Keratinocyte (primary cell): ENCODE measurements around the gene FGD2. TPM values are rescaled to one million over a fixed set of nuclear protein-coding genes. Genes with fewer than 3 reads are reported as not detected.

Source experiments
- DNase-seq: peaks from one replicate; pipeline ENCODE4 v3.0.0-alpha.2; 2011; ENCODE audit warnings: low read depth, missing footprints, low spot score
- FAIRE-seq: peaks from 2 replicates; lab custom pipeline; 2011; peaks lifted over from hg19 to GRCh38; lab: Jason Lieb, UNC
- H2AFZ ChIP-seq: 2 replicates; pipeline ENCODE4 v1.6.0; 2012; ENCODE audit warnings: low read length, control low read depth, inconsistent platforms; ENCODE audit not compliant: control insufficient read depth
- H3K27ac ChIP-seq: 2 replicates; pipeline ENCODE4 v1.5.1; 2011; ENCODE audit warnings: low read length; ENCODE audit not compliant: control insufficient read depth, insufficient read depth
- H3K27me3 ChIP-seq: 3 replicates; pipeline ENCODE4 v1.6.0; 2011; ENCODE audit warnings: low read length; ENCODE audit not compliant: control insufficient read depth, insufficient read depth; ENCODE audit errors: extremely low read depth
- H3K36me3 ChIP-seq, 2 experiments: 2 replicates in 1 of 2; 3 replicates in 1 of 2; pipeline ENCODE4 v1.5.1; 2011; ENCODE audit warnings: low read length in 2 of 2, mild to moderate bottlenecking in 1 of 2; ENCODE audit not compliant: control insufficient read depth in 2 of 2, insufficient read depth in 2 of 2; ENCODE audit errors: extremely low read depth in 1 of 2
- H3K4me1 ChIP-seq: 3 replicates; pipeline ENCODE4 v1.5.1; 2011; ENCODE audit warnings: low read length; ENCODE audit not compliant: control insufficient read depth, insufficient read depth; ENCODE audit errors: extremely low read depth
- H3K4me2 ChIP-seq: 3 replicates; pipeline ENCODE4 v1.6.0; 2011; ENCODE audit warnings: low read depth, low read length; ENCODE audit not compliant: control insufficient read depth, insufficient read depth; ENCODE audit errors: extremely low read depth
- H3K4me3 ChIP-seq, 3 experiments: fragments of 200-600 bp in 1 of 3; sonication (generic) in 1 of 3; 2 replicates in 2 of 3; 3 replicates in 1 of 3; pipeline ENCODE4 v1.5.1; 2011 to 2016; ENCODE audit warnings: low read length in 3 of 3, mild to moderate bottlenecking in 3 of 3, control low read depth in 2 of 3, inconsistent platforms in 1 of 3, low read depth in 1 of 3, mixed read lengths in 1 of 3, mixed run types in 1 of 3, moderate library complexity in 1 of 3; ENCODE audit not compliant: control insufficient read depth in 2 of 3, insufficient read depth in 2 of 3; ENCODE audit errors: extremely low read depth in 1 of 3
- H3K79me2 ChIP-seq: 2 replicates; pipeline ENCODE4 v1.6.0; 2012; ENCODE audit warnings: low read length; ENCODE audit not compliant: control insufficient read depth, insufficient read depth
- H3K9ac ChIP-seq: 3 replicates; pipeline ENCODE4 v1.6.0; 2011; ENCODE audit warnings: low read length; ENCODE audit not compliant: control insufficient read depth, insufficient read depth; ENCODE audit errors: extremely low read depth
- H3K9me1 ChIP-seq: 3 replicates; pipeline ENCODE4 v1.6.0; 2011; ENCODE audit warnings: low read length; ENCODE audit not compliant: control insufficient read depth, insufficient read depth; ENCODE audit errors: extremely low read depth
- H3K9me3 ChIP-seq: 2 replicates; pipeline ENCODE4 v1.5.1; 2012; ENCODE audit warnings: low read depth, low read length; ENCODE audit not compliant: control insufficient read depth
- H4K20me1 ChIP-seq: 3 replicates; pipeline ENCODE4 v1.6.0; 2011; ENCODE audit warnings: low read length; ENCODE audit not compliant: control insufficient read depth, insufficient read depth; ENCODE audit errors: extremely low read depth
- CTCF ChIP-seq, 3 experiments: IDR thresholded peaks in 1 of 3; conservative IDR thresholded peaks in 1 of 3; optimal IDR thresholded peaks in 1 of 3; 2 replicates in 2 of 3; 3 replicates in 1 of 3; pipeline versions ENCODE3 to v1.5.1; 2011; ENCODE audit warnings: low read length in 3 of 3, mild to moderate bottlenecking in 3 of 3, moderate library complexity in 2 of 3, control low read depth in 1 of 3, inconsistent platforms in 1 of 3; ENCODE audit not compliant: insufficient read depth in 2 of 3; ENCODE audit errors: extremely low read depth in 1 of 3
- EZH2 ChIP-seq: IDR thresholded peaks from one replicate; pipeline ENCODE4 v1.6.1; 2012; ENCODE audit warnings: inconsistent platforms, mild to moderate bottlenecking, low read length, moderate library complexity
- dilution Hi-C: fragments of 300-500 bp; cut with MboI; formaldehyde crosslinking; loops from one replicate; pipeline ENCODE4 v1.7.0; 2020; ENCODE audit warnings: low sequenced_read_pairs; ENCODE audit not compliant: extremely low pct_ligation_motif_present
- polyA plus RNA-seq, 5 experiments: library from polyadenylated mRNA; depleted of rRNA in 3 of 5; stranded (reverse) in 3 of 5; stranded (forward) in 1 of 5; unstranded in 1 of 5; fragments of >200 nt; gene quantifications; 1 replicate in 1 of 5; 2 replicates in 3 of 5; 3 replicates in 1 of 5; pipeline versions ENCODE4 v1.2.1 to v1.2.3, GENCODE V29; 2011 to 2012; ENCODE audit warnings: missing spikeins in 2 of 5, low read depth in 1 of 5, low replicate concordance in 1 of 5

FGD2 gene
- polyA plus RNA-seq, 1 donor (not counting 4 experiments of a cell fraction or from before 2014, with no cell fraction given): 0.03 TPM

GRCh38 chr6:37004044-37004980 is 1.1 kb upstream of the FGD2 start:
- H3K36me3 ChIP-seq: no peaks in the 10 kb centered on the region
- no peak for FAIRE-seq
- dilution Hi-C loops: no loop called here
- H3K9ac ChIP-seq: no peak overlapping the region
- no peaks in the 10 kb centered on the region for H4K20me1 ChIP-seq
- no peak overlapping the region for H3K4me2 ChIP-seq
- no peak overlapping the region for H3K27ac ChIP-seq
- DNase-seq: no peak
- peaks cover 23% of the 10 kb centered on the region for H3K27me3 ChIP-seq
- no peaks in the 10 kb centered on the region for H3K9me1 ChIP-seq
- H3K4me1 ChIP-seq: peaks cover 6% of the 10 kb centered on the region
- H3K79me2 ChIP-seq: no peaks in the 10 kb centered on the region
- H3K9me3 ChIP-seq: no peaks in the 10 kb centered on the region
- no peak for TF ChIP-seq CTCF (optimal IDR thresholded peaks at IDR 0.05 in 1 of 3, IDR thresholded peaks at IDR 0.05 in 1 of 3, conservative IDR thresholded peaks at IDR 0.05 in 1 of 3; ENCODE audit: extremely low read depth in 1 of 3, insufficient read depth in 2 of 3, low read length in 3 of 3)
- no peak for TF ChIP-seq EZH2
- no peak overlapping the region for H3K4me3 ChIP-seq
- H2AFZ ChIP-seq: no peak overlapping the region

- Histone ChIP-seq H3K4me1 (peaks cover 6% of the 10 kb centered on the region), H3K27me3 (peaks cover 20% of the 10 kb centered on the region), H2AFZ (no peak overlapping the region), H3K27ac (no peak overlapping the region), H3K4me2 (peak overlapping the region; percentile 41), H3K9me3 (no peaks in the 10 kb centered on the region), H4K20me1 (no peaks in the 10 kb centered on the region), H3K9ac (no peak overlapping the region), H3K4me3 (peak overlapping the region in 2 of 3 experiments; percentile 4 to 8), H3K9me1 (no peaks in the 10 kb centered on the region), H3K36me3 (no peaks in the 10 kb centered on the region), H3K79me2 (no peaks in the 10 kb centered on the region)
- no peak for DNase-seq
- dilution Hi-C loops: no loop called here
- TF ChIP-seq EZH2: no peak
- no peak for TF ChIP-seq CTCF (optimal IDR thresholded peaks at IDR 0.05 in 1 of 3, IDR thresholded peaks at IDR 0.05 in 1 of 3, conservative IDR thresholded peaks at IDR 0.05 in 1 of 3; ENCODE audit: extremely low read depth in 1 of 3, insufficient read depth in 2 of 3, low read length in 3 of 3)
- FAIRE-seq: no peak
Measured at GRCh38 chr6:37005827-37006567, 542 bp downstream of the FGD2 start.
